DOHH2 (cell line): ENCODE results near the gene HBG2.

Experiments
- EZH2phosphoT487 ChIP-seq: fragments of 200-600 bp; sonication (generic); IDR thresholded peaks from 2 replicates; pipeline ENCODE4 v1.6.1; 2017; ENCODE audit warnings: borderline replicate concordance, mild to moderate bottlenecking, antibody characterized with exemption, low read length, moderate library complexity, mixed read lengths
- TF ChIP-seq, protein P1 (sequence below): fragments of 200-600 bp; sonication (generic); IDR thresholded peaks from one replicate; pipeline ENCODE4 v1.5.1; 2014; ENCODE audit warnings: antibody characterized with exemption, mild to moderate bottlenecking, low read depth, low read length; ENCODE audit not compliant: poor library complexity, severe bottlenecking

- TF ChIP-seq, protein P1, sequence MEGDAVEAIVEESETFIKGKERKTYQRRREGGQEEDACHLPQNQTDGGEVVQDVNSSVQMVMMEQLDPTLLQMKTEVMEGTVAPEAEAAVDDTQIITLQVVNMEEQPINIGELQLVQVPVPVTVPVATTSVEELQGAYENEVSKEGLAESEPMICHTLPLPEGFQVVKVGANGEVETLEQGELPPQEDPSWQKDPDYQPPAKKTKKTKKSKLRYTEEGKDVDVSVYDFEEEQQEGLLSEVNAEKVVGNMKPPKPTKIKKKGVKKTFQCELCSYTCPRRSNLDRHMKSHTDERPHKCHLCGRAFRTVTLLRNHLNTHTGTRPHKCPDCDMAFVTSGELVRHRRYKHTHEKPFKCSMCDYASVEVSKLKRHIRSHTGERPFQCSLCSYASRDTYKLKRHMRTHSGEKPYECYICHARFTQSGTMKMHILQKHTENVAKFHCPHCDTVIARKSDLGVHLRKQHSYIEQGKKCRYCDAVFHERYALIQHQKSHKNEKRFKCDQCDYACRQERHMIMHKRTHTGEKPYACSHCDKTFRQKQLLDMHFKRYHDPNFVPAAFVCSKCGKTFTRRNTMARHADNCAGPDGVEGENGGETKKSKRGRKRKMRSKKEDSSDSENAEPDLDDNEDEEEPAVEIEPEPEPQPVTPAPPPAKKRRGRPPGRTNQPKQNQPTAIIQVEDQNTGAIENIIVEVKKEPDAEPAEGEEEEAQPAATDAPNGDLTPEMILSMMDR: no peak
- no peak for TF ChIP-seq EZH2phosphoT487
These were observed 3.9 kb downstream of the HBG2 start for GRCh38 chr11:5250543-5251204.
